Measurements from ENCODE around the gene SLC22A31.
"Not testable (repeated sequence)": the region's sequence is repeated elsewhere in the genome, so short reads cannot be mapped to it uniquely, and the experiment has no call there.

The SLC22A31 gene

DNA sequence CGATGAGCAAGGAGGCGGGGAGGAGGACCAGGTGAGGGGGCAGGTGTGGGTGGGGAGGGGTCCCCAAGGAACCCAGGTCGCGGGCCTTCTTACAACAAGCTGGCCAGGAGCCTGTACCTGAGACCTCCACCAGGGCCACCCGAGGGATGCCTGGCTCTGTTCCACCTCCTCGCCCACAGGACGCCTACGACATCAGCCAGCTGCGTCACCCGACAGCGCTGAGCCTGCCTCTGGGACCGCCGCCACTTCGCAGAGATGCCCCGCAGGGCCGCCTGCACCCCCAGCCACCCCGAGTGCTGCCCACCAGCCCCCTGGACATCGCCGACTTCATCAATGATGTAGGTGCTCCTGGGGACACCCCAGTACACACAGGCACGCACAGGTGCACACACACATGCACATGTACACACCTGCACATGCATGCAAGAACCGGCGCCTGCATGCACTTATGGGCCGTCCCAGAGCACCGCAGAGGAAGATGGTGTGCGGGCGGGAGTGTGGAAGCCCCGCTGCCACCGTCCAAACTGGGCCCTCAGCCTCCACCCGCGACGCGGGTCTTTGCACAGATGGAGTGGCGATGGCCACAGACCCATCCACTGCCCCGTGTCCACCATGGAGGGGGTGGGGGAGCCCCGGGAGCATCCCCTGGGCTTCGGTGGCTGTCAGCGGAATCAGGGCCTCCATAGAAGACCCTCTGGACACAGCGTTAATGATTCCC, 6.6 kb downstream of the SLC22A31 start:
- TF ChIP-seq, protein P1, sequence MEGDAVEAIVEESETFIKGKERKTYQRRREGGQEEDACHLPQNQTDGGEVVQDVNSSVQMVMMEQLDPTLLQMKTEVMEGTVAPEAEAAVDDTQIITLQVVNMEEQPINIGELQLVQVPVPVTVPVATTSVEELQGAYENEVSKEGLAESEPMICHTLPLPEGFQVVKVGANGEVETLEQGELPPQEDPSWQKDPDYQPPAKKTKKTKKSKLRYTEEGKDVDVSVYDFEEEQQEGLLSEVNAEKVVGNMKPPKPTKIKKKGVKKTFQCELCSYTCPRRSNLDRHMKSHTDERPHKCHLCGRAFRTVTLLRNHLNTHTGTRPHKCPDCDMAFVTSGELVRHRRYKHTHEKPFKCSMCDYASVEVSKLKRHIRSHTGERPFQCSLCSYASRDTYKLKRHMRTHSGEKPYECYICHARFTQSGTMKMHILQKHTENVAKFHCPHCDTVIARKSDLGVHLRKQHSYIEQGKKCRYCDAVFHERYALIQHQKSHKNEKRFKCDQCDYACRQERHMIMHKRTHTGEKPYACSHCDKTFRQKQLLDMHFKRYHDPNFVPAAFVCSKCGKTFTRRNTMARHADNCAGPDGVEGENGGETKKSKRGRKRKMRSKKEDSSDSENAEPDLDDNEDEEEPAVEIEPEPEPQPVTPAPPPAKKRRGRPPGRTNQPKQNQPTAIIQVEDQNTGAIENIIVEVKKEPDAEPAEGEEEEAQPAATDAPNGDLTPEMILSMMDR (conservative IDR thresholded peaks at IDR 0.05) = no peak

DNA sequence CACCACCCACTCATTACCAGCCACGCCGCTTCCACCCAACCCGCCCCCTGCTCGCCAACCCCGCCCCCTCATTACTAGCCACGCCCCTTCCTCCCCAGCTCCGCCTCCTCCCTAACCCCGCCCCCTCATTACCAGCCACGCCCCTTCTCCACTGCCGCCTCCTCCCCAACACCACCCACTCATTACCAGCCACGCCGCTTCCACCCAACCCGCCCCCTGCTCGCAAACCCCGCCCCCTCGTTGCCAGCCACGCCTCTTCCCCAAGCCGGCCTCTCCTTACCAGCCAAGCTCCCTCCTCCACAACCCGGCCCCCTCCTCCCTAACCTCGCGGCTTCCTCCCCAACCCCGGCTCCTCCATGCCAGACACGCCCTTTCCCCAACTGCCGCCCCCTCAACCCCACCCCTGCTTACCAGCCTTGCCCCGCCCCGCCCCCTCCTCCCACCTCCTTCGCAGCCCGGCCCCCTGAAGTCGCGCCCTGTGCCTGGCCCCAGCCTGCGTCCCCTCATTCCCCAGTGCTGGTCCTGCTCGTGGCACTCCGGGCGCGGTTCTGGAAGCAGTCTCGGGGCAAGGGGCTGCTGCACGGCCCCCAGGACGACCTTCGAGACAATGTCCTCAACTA, 7.3 kb downstream of the SLC22A31 start:
- no peak overlapping the region for H3K27ac ChIP-seq
- TF ChIP-seq, protein P1 (conservative IDR thresholded peaks at IDR 0.05) = no peak

More for the DNA sequence above, 6.6 kb downstream of the SLC22A31 start:
- no peak overlapping the region for H3K27ac ChIP-seq

DNA sequence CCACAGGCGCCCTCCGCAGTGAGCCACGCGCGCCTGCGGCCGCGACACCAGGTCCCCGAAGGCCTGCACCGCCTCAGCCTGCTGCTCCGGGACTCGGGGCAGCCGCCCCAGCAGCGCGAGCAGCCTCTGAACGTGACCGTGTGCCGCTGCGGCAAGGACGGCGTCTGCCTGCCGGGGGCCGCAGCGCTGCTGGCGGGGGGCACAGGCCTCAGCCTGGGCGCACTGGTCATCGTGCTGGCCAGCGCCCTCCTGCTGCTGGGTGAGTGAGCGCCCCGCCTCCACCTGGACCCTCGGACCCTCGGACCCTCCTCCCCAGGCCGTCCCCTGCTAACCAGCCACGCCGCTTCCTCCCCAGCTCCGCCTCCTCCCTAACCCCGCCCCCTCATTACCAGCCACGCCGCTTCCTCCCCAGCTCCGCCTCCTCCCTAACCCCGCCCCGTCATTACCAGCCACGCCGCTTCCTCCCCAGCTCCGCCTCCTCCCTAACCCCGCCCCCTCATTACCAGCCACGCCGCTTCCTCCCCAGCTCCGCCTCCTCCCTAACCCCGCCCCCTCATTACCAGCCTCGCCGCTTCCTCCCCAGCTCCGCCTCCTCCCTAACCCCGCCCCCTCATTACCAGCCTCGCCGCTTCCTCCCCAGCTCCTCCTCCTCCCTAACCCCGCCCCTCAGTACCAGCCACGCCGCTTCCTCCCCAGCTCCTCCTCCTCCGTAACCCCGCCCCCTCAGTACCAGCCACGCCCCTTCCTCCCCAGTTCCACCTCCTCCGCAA, 8.0 kb downstream of the SLC22A31 start:
- not testable (repeated sequence) for H3K27ac ChIP-seq

DNA sequence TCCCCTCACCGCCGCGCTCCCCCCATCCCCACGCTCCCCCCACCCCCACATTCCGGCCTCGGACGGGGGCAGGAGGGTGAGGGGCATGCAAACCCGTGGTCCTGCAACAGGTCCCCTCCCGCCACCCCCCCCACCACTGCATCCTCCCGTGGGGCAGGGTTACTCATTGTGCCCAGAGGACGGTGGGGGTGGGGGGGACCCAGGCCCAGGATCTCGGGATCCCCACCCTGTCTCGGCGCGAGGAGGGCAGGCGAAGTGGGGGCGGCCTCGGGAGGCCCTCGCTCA, 8.5 kb downstream of the SLC22A31 start:
- no peak overlapping the region for H3K27ac ChIP-seq
- TF ChIP-seq, protein P1 (conservative IDR thresholded peaks at IDR 0.05) = no peak

DNA sequence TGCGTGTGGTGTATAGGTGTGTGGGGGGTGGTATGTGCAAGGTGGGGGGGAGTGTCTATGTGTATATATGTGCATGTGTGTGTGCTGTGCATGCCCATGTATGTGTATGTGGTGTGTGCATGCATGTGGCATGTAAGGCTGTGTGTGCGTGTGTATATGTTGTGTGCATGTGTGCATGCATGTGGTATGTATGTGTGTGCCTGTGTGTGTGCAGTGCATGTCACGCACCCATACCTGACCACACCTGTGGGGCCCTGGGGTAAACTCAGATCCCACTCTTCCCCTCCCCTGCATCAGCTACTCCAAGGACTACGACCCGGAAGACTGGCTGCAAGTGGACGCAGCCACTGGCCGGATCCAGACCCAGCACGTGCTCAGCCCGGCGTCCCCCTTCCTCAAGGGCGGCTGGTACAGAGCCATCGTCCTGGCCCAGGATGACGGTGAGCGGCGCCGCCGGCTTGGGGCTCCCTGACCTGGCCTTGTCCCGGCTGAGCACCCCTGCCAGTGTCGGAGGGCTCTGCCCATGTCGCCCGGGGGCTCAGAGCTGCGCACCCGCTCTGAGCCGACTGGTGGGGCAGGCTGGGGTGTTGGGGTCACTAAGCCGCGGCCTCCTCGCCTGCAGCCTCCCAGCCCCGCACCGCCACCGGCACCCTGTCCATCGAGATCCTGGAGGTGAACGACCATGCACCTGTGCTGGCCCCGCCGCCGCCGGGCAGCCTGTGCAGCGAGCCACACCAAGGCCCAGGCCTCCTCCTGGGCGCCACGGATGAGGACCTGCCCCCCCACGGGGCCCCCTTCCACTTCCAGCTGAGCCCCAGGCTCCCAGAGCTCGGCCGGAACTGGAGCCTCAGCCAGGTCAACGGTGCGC, 9.1 kb downstream of the SLC22A31 start:
- H3K27ac ChIP-seq = no peak overlapping the region
- TF ChIP-seq, protein P1 (conservative IDR thresholded peaks at IDR 0.05) = no peak

DNA sequence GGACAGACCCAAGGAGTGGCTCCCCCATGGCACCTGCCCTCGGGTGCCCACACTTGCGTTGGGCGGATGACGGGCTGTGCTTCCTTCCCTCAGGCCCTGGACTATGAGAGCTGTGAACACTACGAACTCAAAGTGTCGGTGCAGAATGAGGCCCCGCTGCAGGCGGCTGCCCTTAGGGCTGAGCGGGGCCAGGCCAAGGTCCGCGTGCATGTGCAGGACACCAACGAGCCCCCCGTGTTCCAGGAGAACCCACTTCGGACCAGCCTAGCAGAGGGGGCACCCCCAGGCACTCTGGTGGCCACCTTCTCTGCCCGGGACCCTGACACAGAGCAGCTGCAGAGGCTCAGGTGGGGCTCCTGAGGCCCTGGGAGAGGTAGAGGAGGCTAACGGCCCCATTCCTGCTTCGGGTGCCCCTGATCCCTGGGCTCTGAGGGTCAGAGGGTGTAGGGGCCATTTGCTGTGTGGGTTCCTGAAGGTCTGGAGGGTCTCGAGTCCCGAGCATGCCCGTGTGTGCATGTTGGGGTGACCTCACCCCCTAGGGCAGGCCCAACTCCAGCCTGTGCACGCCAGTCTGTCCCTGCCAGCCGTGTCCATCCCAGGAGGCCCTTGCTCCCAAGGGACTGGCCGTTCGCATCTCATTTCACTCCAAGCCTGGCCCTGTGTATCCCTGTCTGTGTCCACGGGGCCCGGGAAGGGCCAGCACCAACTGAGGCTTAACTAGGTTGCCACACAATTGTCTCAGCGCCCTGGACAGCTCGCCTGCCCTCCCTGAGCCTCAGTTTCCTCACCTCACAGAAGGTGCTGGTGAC, 10.0 kb downstream of the SLC22A31 start:
- no peak overlapping the region for H3K27ac ChIP-seq
- TF ChIP-seq, protein P1 (conservative IDR thresholded peaks at IDR 0.05) = no peak

DNA sequence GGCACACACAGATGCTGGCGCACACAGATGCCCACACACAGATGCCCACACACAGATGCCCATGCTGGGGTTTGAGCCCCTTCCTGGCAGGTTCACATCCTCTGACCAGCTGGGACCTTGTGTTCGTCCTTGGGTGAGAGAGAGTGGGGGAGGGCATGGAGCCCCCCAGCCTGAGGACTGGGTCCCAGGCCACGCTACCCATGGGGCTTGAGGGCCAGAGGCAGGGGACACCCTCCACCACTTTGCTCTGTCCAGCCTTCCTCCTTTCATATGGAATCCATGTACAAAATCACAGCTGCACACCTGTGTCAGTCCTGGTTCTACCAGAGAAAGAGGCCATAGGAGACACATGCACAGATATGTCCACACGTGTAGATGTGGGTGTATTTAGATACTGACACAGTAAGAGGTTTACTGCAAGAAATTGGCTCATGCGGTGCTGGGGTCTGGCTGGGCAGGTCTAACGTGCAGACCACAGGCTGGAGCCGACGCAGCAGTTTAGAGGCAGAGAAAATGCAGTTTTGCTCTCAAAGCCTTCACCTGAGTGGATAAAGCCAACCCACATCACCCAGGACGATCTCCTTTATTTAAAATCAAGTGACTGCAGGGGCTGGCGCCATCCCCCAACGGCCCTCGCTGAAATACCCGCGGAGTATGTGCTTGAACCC, 10.8 kb downstream of the SLC22A31 start:
- no peak overlapping the region for H3K27ac ChIP-seq
- TF ChIP-seq, protein P1 (conservative IDR thresholded peaks at IDR 0.05) = no peak

DNA sequence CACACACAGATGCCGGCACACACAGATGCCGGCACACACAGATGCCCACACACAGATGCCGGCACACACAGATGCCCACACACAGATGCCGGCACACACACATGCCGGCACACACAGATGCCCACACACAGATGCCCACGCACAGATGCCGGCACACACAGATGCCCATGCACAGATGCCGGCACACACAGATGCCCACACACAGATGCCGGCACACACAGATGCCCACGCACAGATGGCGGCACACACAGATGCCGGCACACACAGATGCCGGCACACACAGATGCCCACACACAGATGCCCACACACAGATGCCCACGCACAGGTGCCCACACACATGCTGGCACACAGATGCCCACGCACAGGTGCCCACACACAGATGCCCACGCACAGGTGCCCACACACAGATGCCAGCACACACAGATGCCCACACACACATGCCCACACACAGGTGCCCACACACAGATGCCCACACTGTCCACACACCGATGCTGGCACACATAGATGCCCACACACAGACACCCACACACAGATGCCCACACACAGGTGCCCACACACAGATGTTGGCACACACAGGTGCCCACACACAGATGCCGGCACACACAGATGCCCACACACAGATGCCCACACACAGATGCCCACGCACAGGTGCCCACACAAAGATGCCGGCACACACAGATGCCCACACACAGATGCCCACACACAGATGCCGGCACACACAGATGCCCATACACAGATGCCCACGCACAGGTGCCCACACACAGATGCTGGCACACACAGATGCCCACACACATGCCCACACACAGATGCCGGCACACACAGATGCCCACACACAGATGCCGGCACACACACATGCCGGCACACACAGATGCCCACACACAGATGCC, 11.6 kb downstream of the SLC22A31 start:
- H3K27ac ChIP-seq = not testable (repeated sequence)
